22Rv1 (cell line): ENCODE results near the gene ISM1.

Source experiments
- ZFX ChIP-seq: fragments of 450-650 bp; IDR thresholded peaks from 2 replicates; pipeline ENCODE4 v1.6.1; 2017; ENCODE audit warnings: antibody characterized with exemption, borderline replicate concordance
- TF ChIP-seq, protein P1 (sequence below): fragments of 450-650 bp; IDR thresholded peaks from 2 replicates; pipeline ENCODE4 v1.5.1; 2017; ENCODE audit warnings: mild to moderate bottlenecking

GRCh38 chr20:13333793-13334192 lies 112.7 kb downstream of the ISM1 start:
- TF ChIP-seq, protein P1, sequence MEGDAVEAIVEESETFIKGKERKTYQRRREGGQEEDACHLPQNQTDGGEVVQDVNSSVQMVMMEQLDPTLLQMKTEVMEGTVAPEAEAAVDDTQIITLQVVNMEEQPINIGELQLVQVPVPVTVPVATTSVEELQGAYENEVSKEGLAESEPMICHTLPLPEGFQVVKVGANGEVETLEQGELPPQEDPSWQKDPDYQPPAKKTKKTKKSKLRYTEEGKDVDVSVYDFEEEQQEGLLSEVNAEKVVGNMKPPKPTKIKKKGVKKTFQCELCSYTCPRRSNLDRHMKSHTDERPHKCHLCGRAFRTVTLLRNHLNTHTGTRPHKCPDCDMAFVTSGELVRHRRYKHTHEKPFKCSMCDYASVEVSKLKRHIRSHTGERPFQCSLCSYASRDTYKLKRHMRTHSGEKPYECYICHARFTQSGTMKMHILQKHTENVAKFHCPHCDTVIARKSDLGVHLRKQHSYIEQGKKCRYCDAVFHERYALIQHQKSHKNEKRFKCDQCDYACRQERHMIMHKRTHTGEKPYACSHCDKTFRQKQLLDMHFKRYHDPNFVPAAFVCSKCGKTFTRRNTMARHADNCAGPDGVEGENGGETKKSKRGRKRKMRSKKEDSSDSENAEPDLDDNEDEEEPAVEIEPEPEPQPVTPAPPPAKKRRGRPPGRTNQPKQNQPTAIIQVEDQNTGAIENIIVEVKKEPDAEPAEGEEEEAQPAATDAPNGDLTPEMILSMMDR: no peak
- TF ChIP-seq ZFX: no peak
